WI38 (cell line): ENCODE results near the gene VAPA.

ENCODE experiments used
- H3K4me3 ChIP-seq: 2 replicates; pipeline ENCODE4 v1.5.1; 2011; ENCODE audit warnings: low read depth, mild to moderate bottlenecking, control low read depth, low read length
- TF ChIP-seq, protein P1 (sequence below): IDR thresholded peaks from 2 replicates; pipeline ENCODE4 v1.5.1; 2012; ENCODE audit warnings: low read depth, mild to moderate bottlenecking, control low read depth, low read length

VAPA gene

DNA sequence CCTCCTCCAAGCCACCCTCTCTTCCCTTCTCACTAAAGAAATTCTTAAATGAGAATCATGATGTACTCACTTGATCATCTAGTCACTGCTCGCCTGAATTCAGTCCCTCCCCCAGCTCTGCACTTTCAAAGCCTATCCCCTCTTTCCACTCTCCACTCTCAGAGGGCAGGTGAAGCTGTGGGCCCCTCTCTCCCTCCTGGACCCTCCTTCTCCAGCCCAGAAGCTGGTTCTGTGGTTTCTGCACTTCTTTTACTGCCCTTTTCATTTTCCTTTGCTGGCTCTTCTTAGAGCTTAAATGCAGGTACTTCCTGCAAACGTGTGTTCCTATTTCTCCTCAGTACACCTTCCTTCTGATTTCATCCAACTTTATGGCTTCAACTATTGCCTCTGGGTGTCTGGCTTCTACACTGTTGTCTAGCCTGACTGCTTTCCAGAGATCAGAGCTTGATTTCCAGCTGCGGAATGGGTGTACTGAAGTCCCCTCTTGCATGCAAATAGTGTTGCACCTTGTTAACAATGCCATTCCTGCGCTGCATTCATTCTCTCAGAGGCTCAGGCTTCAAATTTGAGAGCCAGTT, 43.3 kb upstream of the VAPA start:
- no peak overlapping the region for H3K4me3 ChIP-seq
- TF ChIP-seq, protein P1, sequence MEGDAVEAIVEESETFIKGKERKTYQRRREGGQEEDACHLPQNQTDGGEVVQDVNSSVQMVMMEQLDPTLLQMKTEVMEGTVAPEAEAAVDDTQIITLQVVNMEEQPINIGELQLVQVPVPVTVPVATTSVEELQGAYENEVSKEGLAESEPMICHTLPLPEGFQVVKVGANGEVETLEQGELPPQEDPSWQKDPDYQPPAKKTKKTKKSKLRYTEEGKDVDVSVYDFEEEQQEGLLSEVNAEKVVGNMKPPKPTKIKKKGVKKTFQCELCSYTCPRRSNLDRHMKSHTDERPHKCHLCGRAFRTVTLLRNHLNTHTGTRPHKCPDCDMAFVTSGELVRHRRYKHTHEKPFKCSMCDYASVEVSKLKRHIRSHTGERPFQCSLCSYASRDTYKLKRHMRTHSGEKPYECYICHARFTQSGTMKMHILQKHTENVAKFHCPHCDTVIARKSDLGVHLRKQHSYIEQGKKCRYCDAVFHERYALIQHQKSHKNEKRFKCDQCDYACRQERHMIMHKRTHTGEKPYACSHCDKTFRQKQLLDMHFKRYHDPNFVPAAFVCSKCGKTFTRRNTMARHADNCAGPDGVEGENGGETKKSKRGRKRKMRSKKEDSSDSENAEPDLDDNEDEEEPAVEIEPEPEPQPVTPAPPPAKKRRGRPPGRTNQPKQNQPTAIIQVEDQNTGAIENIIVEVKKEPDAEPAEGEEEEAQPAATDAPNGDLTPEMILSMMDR: no peak

GRCh38 chr18:9871244-9871746, 42.5 kb upstream of the VAPA start:
- no peak overlapping the region for H3K4me3 ChIP-seq
- TF ChIP-seq, protein P1: no peak

GRCh38 chr18:9872823-9873222, 41.0 kb upstream of the VAPA start:
- H3K4me3 ChIP-seq: no peak overlapping the region

GRCh38 chr18:9874728-9875127, 39.1 kb upstream of the VAPA start:
- TF ChIP-seq, protein P1: no peak

More at GRCh38 chr18:9872823-9873222, 41.0 kb upstream of the VAPA start:
- TF ChIP-seq, protein P1: no peak

GRCh38 chr18:9876212-9876866, 37.5 kb upstream of the VAPA start:
- TF ChIP-seq, protein P1: no peak
- H3K4me3 ChIP-seq: peak overlapping the region; percentile 51

More at GRCh38 chr18:9874728-9875127, 39.1 kb upstream of the VAPA start:
- no peak overlapping the region for H3K4me3 ChIP-seq

DNA sequence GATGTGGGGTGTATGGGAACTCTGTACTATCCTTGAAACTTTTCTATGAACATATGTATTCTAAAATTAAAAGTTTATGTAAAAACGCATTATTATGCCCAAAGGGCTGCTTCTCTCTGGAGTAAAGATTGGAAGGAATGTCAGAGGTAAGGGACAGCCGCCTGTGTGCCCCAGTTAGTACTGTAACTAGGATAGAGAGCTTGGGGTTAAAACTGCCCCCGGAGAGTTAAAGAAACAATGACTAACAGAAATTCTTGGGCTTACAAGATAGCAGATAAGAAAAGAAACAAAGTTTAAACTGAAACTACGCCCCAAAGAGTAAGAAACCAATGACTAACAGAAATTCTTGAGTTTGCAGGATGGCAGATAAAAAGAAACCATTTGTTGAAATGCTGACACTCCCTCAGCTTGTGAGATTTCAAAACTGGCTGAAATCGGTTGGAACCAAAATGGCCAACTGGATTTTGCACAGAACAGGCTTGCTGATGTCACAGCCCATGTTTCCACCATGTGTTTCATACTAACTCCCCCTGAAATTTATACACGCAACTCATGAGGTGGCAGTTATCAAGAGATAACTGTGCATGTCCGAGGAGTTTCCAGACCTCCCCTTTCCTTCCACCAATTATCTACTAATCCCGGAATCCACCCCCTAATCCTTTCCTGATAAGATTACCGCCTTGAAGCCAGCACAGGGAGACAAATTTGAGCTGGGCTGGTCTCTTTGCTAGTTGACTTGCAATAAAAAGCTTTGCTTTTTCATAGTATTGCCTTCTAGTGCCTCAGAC, 36.8 kb upstream of the VAPA start:
- TF ChIP-seq, protein P1: no peak
- H3K4me3 ChIP-seq: peak overlapping the region; percentile 51

GRCh38 chr18:9877655-9878014, 36.2 kb upstream of the VAPA start:
- peak overlapping the region; percentile 51 for H3K4me3 ChIP-seq
- TF ChIP-seq, protein P1: no peak
